Thyroid gland (tissue), 4 donors: ENCODE measurements around the gene GPRC5D. TPM values are rescaled to one million over a fixed set of nuclear protein-coding genes. Genes with fewer than 3 reads are reported as not detected.
A peak's percentile ranks its signal among the peaks of the same experiment; 100 is the strongest.

Experiments
- DNase-seq, 2 donors: peaks; one replicate each; pipeline ENCODE4 v3.0.0-alpha.2; 2019
- H3K27ac ChIP-seq, 3 donors: fragments of 200-600 bp; sonication (generic); 1 replicate in 2 of 3; 2 replicates in 1 of 3; pipeline ENCODE4 v1.5.1; 2016 to 2019; ENCODE audit warnings: mild to moderate bottlenecking in 1 of 3, moderate library complexity in 1 of 3
- H3K27me3 ChIP-seq: fragments of 200-600 bp; sonication (generic); one replicate; pipeline ENCODE4 v1.5.1; 2019
- H3K36me3 ChIP-seq, 2 donors: fragments of 200-600 bp; sonication (generic); one replicate each; pipeline ENCODE4 v1.5.1; 2016 to 2019
- H3K4me1 ChIP-seq, 2 donors: fragments of 200-600 bp; sonication (generic); one replicate each; pipeline ENCODE4 v1.5.1; 2017 to 2019
- H3K4me3 ChIP-seq, 3 donors: fragments of 200-600 bp; sonication (generic); replicated peaks in 1 of 3; 1 replicate in 2 of 3; 2 replicates in 1 of 3; pipeline ENCODE4 v1.5.1; 2016; ENCODE audit warnings: mild to moderate bottlenecking in 1 of 3
- H3K9me3 ChIP-seq: fragments of 200-600 bp; sonication (generic); one replicate; pipeline ENCODE4 v1.5.1; 2017
- POLR2A ChIP-seq, 2 donors: fragments of 450-650 bp; IDR thresholded peaks; one replicate each; pipeline ENCODE4 v1.6.1; 2017; ENCODE audit warnings: antibody characterized with exemption in 2 of 2, mild to moderate bottlenecking in 2 of 2, moderate library complexity in 1 of 2
- WGBS, 2 donors: methylation state at CpG; one replicate each; pipeline ENCODE4 v1.1.5; 2017; 5-methylcytosine and 5-hydroxymethylcytosine counted together
- intact Hi-C: fragments of 100-400 bp; cut with DNase I; formaldehyde crosslinking; loops from one replicate; pipeline ENCODE4 v1.15.1; 2023
- total RNA-seq, 4 donors: library from RNA; depleted of rRNA; stranded (reverse); fragments of >200 nt; gene quantifications; one replicate each; pipeline ENCODE4 v1.2.3, GENCODE V29; 2016
- TF ChIP-seq, protein P1 (sequence below), 6 experiments: fragments of 200-600 bp in 3 of 6; fragments of 450-650 bp in 3 of 6; sonication (generic) in 3 of 6; IDR thresholded peaks; one replicate each; pipeline ENCODE4 v1.5.1; 2016 to 2019; ENCODE audit warnings: antibody characterized with exemption in 6 of 6, mild to moderate bottlenecking in 2 of 6, inconsistent platforms in 1 of 6, moderate library complexity in 1 of 6

GPRC5D gene
- total RNA-seq: not detected

DNA sequence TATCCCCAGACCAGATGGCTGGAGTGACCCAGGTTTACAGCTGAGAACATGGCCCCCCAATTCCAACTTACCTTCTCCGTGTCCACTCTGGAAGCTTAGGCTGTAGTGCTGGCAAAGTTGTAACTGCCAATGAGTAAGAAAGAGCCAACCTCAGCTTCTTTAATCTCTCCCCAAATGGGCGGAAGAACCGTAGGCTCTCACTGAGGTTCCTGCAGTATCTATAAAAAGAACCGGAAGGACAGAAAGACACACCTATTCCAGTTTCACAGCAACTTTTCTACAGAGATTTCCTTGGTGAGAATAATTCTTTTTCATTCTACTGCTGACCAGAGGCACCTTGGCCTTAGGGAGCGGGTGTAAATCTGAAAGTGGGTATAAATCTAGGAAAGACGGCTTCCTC, at the start of gene GPRC5D:
TSS of gene GPRC5D (minus strand) at position 135 of the 400 bp plus-strand sequence. CDS start 1,786 bp downstream, outside the sequence.
- no peak for DNase-seq
- WGBS, 2 donors: 90 to 94% methylated on average over 6 of the region's 6 CpGs
- TF ChIP-seq, protein P1, sequence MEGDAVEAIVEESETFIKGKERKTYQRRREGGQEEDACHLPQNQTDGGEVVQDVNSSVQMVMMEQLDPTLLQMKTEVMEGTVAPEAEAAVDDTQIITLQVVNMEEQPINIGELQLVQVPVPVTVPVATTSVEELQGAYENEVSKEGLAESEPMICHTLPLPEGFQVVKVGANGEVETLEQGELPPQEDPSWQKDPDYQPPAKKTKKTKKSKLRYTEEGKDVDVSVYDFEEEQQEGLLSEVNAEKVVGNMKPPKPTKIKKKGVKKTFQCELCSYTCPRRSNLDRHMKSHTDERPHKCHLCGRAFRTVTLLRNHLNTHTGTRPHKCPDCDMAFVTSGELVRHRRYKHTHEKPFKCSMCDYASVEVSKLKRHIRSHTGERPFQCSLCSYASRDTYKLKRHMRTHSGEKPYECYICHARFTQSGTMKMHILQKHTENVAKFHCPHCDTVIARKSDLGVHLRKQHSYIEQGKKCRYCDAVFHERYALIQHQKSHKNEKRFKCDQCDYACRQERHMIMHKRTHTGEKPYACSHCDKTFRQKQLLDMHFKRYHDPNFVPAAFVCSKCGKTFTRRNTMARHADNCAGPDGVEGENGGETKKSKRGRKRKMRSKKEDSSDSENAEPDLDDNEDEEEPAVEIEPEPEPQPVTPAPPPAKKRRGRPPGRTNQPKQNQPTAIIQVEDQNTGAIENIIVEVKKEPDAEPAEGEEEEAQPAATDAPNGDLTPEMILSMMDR (IDR thresholded peaks at IDR 0.05): no peak
- TF ChIP-seq POLR2A (IDR thresholded peaks at IDR 0.05): no peak
- H3K27ac ChIP-seq: no peak within 1 kb of the TSS
- H3K36me3 ChIP-seq: no peaks in the 10 kb centered on the region
- no peaks in the 10 kb centered on the region for H3K27me3 ChIP-seq
- no peak within 1 kb of the TSS for H3K4me3 ChIP-seq
- intact Hi-C loops: no loop called here
- H3K4me1 ChIP-seq: peaks cover 0 to 10% of the 10 kb centered on the region in 2 donors
- no peaks in the 10 kb centered on the region for H3K9me3 ChIP-seq

DNA sequence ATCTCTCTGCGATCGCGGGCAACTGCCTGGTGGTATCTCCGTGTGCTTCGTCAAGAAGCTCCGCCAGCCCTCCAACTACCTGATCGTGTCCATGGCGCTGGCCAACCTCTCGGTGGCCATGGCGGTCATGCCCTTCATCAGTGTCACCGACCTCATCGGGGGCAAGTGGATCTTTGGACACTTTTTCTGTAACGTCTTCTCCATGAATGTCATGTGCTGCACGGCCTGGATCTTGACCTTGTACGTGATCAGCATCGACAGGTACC, 49.7 kb upstream of the GPRC5D start:
- H3K4me3 ChIP-seq: peak overlapping the region; percentile 18 to 66 (median 45)
- intact Hi-C loops: no loop called here
- no peaks in the 10 kb centered on the region for H3K36me3 ChIP-seq
- H3K27ac ChIP-seq: peak overlapping the region; percentile 96 to 99 (median 99)
- no peaks in the 10 kb centered on the region for H3K9me3 ChIP-seq
- no peaks in the 10 kb centered on the region for H3K27me3 ChIP-seq
- TF ChIP-seq POLR2A (IDR thresholded peaks at IDR 0.05): no peak
- TF ChIP-seq, protein P1 (IDR thresholded peaks at IDR 0.05): no peak
- no peak for DNase-seq
- peaks cover 29 to 34% of the 10 kb centered on the region in 2 donors for H3K4me1 ChIP-seq
- WGBS, 2 donors: 54 to 75% methylated on average over 11 to 13 of the region's 16 CpGs

DNA sequence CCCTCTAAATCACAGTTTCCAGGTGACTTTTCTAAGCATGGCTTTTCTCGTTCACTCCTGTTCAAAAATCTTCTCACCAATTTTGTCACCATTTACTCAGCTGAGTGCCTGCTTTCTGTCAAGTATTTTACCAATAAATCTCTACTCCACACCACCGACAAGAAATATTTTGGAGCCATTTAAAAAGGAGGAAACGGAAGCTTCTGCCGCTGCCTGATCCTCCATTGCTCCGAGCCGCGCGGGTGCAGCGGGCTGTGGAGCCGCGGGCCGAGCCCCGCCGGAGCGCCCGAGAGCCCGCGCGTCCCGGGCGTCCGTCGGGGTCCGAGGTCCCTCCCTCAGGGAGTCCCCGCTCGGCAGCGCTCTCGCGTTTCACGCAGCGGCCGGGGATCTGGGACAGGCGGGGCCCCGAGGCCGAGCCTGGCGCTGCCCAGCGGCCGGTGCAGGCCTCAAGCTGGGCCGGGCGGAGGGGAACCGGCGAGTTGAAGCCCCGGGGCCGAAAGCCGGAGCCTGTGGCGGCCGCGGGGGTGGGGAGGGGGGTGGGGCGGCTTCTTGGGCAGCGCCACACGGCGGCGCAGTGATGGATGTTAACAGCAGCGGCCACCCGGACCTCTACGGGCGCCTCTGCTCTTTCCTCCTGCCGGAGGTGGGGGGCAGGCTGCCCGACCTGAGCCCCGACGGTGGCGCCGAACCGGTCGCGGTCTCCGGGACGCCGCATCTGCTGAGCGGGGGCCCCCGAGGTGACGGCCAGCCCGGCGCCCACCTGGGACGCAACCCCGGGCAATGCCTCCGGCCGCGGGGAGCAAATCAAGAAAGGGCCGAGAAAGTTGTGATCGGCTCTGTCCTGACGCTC, 49.2 kb upstream of the GPRC5D start:
- Histone ChIP-seq H3K36me3 (no peaks in the 10 kb centered on the region), H3K9me3 (no peaks in the 10 kb centered on the region), H3K4me3 (peak overlapping the region; percentile 39 to 66 (median 45)), H3K4me1 (peaks cover 31 to 38% of the 10 kb centered on the region in 2 donors), H3K27ac (peak overlapping the region; percentile 96 to 99 (median 99)), H3K27me3 (no peaks in the 10 kb centered on the region)
- intact Hi-C loops: no loop called here
- TF ChIP-seq, protein P1 (IDR thresholded peaks at IDR 0.05): peak in 3 of 6 experiments; percentile 10 to 52 (median 34)
- TF ChIP-seq POLR2A (IDR thresholded peaks at IDR 0.05): no peak
- 0 to 1% methylated on average over 13 to 24 of the region's 82 CpGs for WGBS, 2 donors
- DNase-seq: peak; percentile 59 to 65

DNA sequence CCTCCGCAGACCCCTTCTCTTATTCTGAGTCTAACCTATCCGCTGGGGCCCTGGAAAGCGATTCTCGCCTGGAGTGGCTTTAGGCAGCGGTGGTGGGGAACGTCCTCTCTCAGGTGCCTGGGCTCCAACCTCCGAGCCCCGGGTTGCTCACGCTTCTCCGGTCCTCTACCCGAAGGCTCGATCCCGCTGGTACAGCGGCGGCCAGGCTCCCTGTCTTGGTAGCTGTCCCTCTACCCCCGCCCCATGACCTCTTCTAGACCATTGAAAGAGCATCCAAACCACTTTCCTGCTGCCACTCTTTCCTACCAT, 48.6 kb upstream of the GPRC5D start:
- peak overlapping the region; percentile 96 to 99 (median 99) for H3K27ac ChIP-seq
- intact Hi-C loops: no loop called here
- peak; percentile 67 to 71 for DNase-seq

DNA sequence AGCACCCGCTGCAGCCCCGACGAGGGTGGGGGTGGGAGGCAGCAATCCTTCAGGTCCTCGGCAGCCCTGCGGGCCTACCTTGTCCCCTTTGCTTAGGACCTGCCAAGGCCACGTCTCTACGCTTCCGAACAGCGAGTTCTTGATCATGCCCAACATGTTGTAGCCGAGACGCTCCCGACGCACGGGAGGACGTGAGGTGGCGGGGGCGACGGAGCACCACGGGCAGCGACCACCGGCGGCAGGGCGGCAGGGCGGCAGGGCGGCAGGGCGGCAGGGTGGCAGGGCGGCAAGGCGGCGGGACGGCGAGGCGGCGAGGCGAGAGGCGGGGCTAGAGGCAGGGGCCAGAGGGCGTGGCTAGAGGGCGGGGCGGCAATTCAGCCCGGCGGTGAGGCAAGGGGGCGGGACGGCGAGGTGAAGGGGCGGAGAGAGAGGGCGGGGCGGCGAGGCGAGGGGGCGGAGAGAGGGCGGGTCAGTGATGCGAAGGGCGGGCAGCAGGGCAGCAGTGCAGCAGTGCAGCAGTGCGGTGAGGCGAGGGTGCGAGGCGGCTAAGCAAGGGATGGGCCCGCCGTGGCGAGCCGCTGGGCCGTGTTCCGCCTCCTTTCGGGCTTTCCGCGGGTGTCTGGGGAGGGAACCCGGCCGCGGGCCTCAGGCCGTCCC, 48.1 kb upstream of the GPRC5D start, which contains the start of gene HEBP1:
TSS of gene HEBP1 (minus strand) at position 307 of the 657 bp plus-strand sequence. CDS start at position 156, 151 bp downstream.
- WGBS, 2 donors: 1% methylated on average over 29 to 52 of the region's 69 CpGs

More for the DNA sequence above, 48.6 kb upstream of the GPRC5D start:
- Histone ChIP-seq H3K4me1 (peaks cover 37 to 42% of the 10 kb centered on the region in 2 donors), H3K9me3 (no peaks in the 10 kb centered on the region), H3K4me3 (peak overlapping the region; percentile 39 to 66 (median 45)), H3K36me3 (no peaks in the 10 kb centered on the region), H3K27me3 (no peaks in the 10 kb centered on the region)
- 0% methylated on average over 10 to 11 of the region's 16 CpGs for WGBS, 2 donors
- TF ChIP-seq POLR2A (IDR thresholded peaks at IDR 0.05): no peak

More for the DNA sequence above, 48.1 kb upstream of the GPRC5D start, which contains the start of gene HEBP1:
- Histone ChIP-seq H3K4me3 (peak within 1 kb of the TSS; percentile 66 to 93 (median 92)), H3K27me3 (no peaks in the 10 kb centered on the region), H3K36me3 (no peaks in the 10 kb centered on the region), H3K4me1 (peaks cover 42 to 47% of the 10 kb centered on the region in 2 donors), H3K9me3 (no peaks in the 10 kb centered on the region), H3K27ac (peak within 1 kb of the TSS; percentile 96 to 99 (median 99))
- DNase-seq: peak; percentile 92 to 94
- intact Hi-C loops: no loop called here
- TF ChIP-seq, protein P1 (IDR thresholded peaks at IDR 0.05): peak in 2 of 6 experiments; percentile 12 to 27
- TF ChIP-seq POLR2A (IDR thresholded peaks at IDR 0.05): peak; percentile 86 to 95
